Mesothelial cell of epicardium (in vitro differentiated cells): ENCODE data around the gene KRTAP10-1. TPM values are rescaled to one million over a fixed set of nuclear protein-coding genes. Genes with fewer than 3 reads are reported as not detected.

Experiments used
- DNase-seq, 2 experiments: peaks; one replicate each; pipeline ENCODE4 v3.0.0; 2021; ENCODE audit warnings: low spot score in 2 of 2; ENCODE audit not compliant: unreplicated experiment in 2 of 2
- H3K27ac Mint-ChIP-seq: 2 replicates; pipeline ENCODE4 v1.8.0; 2021; ENCODE audit warnings: mixed read lengths
- H3K27me3 Mint-ChIP-seq: 2 replicates; pipeline ENCODE4 v1.8.0; 2021; ENCODE audit warnings: low read depth, mixed read lengths
- H3K36me3 Mint-ChIP-seq: 2 replicates; pipeline ENCODE4 v1.8.0; 2021; ENCODE audit warnings: mixed read lengths
- H3K4me1 Mint-ChIP-seq: 2 replicates; pipeline ENCODE4 v1.8.0; 2021; ENCODE audit warnings: mixed read lengths
- H3K4me3 Mint-ChIP-seq: 2 replicates; pipeline ENCODE4 v1.8.0; 2021; ENCODE audit warnings: mild to moderate bottlenecking, moderate library complexity, mixed read lengths
- H3K9me3 Mint-ChIP-seq: 2 replicates; pipeline ENCODE4 v1.8.0; 2021; ENCODE audit warnings: mixed read lengths
- total RNA-seq: library from RNA; stranded (reverse); gene quantifications from 3 replicates; pipeline ENCODE4 v1.2.1, GENCODE V29; 2021
- TF ChIP-seq, protein P1 (sequence below): fragments of 200-600 bp; sonication (generic); IDR thresholded peaks from one replicate; pipeline ENCODE4 v1.5.0; 2021; ENCODE audit warnings: antibody characterized with exemption; ENCODE audit not compliant: unreplicated experiment

The KRTAP10-1 gene
- total RNA-seq, 1 donor from 2014 or later: not detected

DNA sequence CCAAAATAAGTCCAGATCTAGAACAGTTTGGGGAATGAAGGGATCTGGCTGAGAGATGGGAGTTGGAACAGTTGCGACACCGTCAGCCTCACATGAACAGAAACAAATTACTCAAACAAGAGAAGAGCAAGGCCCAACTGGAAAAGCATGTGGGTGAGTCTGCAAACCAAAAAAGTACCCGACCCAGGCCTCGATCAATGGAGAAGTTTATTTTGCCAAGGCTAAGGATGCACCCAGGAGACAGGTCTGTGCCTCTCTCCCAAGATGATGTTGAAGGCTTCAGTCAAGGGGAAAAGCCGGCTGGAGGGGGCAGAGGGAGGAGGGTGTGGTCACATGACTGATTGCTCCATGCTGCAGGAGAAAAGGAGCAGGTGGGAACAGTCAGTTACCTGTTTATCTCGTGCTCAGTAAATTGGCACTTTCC lies 42.3 kb downstream of the KRTAP10-1 start:
- Mint-ChIP-seq H3K9me3 (peaks cover 14% of the 10 kb centered on the region), H3K27me3 (no peaks in the 10 kb centered on the region), H3K4me1 (peaks cover 1% of the 10 kb centered on the region), H3K36me3 (peaks cover 18% of the 10 kb centered on the region), H3K4me3 (no peak overlapping the region), H3K27ac (no peak overlapping the region)
- TF ChIP-seq, protein P1, sequence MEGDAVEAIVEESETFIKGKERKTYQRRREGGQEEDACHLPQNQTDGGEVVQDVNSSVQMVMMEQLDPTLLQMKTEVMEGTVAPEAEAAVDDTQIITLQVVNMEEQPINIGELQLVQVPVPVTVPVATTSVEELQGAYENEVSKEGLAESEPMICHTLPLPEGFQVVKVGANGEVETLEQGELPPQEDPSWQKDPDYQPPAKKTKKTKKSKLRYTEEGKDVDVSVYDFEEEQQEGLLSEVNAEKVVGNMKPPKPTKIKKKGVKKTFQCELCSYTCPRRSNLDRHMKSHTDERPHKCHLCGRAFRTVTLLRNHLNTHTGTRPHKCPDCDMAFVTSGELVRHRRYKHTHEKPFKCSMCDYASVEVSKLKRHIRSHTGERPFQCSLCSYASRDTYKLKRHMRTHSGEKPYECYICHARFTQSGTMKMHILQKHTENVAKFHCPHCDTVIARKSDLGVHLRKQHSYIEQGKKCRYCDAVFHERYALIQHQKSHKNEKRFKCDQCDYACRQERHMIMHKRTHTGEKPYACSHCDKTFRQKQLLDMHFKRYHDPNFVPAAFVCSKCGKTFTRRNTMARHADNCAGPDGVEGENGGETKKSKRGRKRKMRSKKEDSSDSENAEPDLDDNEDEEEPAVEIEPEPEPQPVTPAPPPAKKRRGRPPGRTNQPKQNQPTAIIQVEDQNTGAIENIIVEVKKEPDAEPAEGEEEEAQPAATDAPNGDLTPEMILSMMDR: no peak
- DNase-seq: no peak

GRCh38 chr21:44496564-44497550 lies 43.1 kb downstream of the KRTAP10-1 start:
- DNase-seq: no peak
- no peak overlapping the region for H3K27ac Mint-ChIP-seq
- no peak overlapping the region for H3K4me3 Mint-ChIP-seq
- H3K4me1 Mint-ChIP-seq: peaks cover 1% of the 10 kb centered on the region
- no peaks in the 10 kb centered on the region for H3K27me3 Mint-ChIP-seq
- TF ChIP-seq, protein P1: no peak
- H3K36me3 Mint-ChIP-seq: peaks cover 27% of the 10 kb centered on the region
- H3K9me3 Mint-ChIP-seq: peaks cover 22% of the 10 kb centered on the region

DNA sequence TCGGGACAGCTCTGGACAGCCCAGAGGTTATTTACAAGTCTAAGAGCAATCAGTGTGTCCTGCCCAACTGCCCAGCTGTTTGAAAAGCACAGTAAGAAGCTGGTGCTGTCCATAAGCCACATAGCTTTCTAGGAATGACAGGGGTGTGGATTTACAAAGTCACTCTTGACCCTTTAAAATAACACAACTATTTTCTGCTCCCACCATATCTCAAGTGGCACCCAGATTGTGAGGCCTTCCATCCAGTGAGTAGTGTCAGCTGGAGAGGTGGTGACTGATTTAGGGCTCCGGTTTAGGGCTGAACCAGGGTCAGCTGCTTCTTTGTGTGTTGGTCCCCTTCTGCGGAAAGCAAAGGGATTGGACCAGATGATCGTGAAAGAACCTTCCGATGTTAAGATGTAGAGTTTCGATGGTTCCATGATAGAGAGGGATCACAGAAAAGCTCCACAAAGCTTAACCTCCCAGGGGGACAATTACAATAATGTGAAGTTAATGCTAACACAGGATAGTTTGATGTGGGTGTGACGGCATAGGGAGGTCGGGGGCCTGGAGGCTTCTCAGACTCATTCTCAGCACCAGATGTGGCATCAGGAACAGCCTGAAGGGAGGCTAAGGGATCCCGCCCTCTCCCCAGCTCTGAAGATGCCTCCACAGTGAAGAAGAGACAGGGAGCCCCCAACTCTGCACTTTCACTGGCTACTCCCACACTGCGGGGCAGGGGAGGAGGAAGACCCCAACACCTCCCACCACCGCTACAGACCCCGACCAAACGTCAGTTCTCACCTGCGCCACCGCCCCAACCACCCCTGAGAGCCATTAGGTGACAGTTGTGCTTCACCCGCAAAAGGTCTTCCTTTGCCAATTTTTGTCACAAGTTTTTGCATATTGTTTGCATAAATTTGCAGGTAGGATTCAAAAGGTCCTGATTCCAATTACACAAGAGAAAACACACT lies 44.1 kb downstream of the KRTAP10-1 start:
- Mint-ChIP-seq H3K9me3 (peaks cover 26% of the 10 kb centered on the region), H3K4me1 (peaks cover 1% of the 10 kb centered on the region), H3K4me3 (no peak overlapping the region), H3K27me3 (no peaks in the 10 kb centered on the region), H3K27ac (no peak overlapping the region), H3K36me3 (peaks cover 33% of the 10 kb centered on the region)
- TF ChIP-seq, protein P1: no peak
- no peak for DNase-seq

DNA sequence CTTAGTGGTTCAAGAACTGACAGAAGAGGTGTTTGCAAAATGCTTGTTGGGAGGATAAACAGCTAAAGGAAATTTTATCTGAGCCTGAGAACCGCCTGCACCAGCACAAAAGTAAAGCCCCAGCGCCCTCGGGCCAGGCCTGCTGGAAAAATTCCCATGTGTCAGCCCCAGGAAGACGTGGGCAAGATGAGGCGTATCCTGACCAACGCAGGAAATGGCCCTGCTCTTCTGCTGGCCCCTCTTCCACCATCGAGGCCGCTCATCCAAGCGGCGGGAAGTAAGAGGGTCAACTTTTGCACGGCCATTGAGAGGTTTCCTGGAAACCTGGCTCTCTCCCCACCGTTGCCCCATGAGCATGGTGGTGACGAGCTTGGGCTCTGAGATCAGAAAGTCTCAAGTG lies 45.0 kb downstream of the KRTAP10-1 start:
- peaks cover 1% of the 10 kb centered on the region for H3K4me1 Mint-ChIP-seq
- no peak for DNase-seq
- H3K9me3 Mint-ChIP-seq: peaks cover 30% of the 10 kb centered on the region
- no peak overlapping the region for H3K4me3 Mint-ChIP-seq
- TF ChIP-seq, protein P1: no peak
- peaks cover 42% of the 10 kb centered on the region for H3K36me3 Mint-ChIP-seq
- H3K27me3 Mint-ChIP-seq: no peaks in the 10 kb centered on the region
- no peak overlapping the region for H3K27ac Mint-ChIP-seq

DNA sequence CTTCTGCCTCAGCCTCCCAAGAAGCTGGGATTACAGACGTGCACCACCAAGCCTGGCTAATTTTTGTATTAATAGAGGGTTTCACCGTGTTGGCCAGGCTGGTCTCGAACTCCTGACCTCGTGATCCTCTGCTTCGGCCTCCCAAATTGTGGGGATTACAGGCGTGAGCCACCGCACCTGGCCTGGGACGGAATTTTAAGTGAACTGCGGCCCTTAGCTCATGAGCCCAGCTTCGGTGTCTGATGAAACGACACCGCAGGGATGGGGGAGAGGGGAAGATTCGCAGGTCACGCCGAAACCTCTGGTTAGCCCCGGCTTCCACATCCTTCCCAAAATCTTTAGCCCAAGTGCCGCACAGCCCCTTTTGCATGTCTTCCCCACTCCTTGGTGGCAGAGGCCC lies 45.6 kb downstream of the KRTAP10-1 start:
- no peaks in the 10 kb centered on the region for H3K27me3 Mint-ChIP-seq
- no peak for DNase-seq
- H3K4me1 Mint-ChIP-seq: peaks cover 1% of the 10 kb centered on the region
- H3K9me3 Mint-ChIP-seq: peaks cover 32% of the 10 kb centered on the region
- H3K27ac Mint-ChIP-seq: no peak overlapping the region
- no peak overlapping the region for H3K4me3 Mint-ChIP-seq
- TF ChIP-seq, protein P1: no peak
- H3K36me3 Mint-ChIP-seq: peaks cover 44% of the 10 kb centered on the region
